Spleen (tissue), 11 donors: ENCODE measurements around the gene CD163L1. TPM values are rescaled to one million over a fixed set of nuclear protein-coding genes. Genes with fewer than 3 reads are reported as not detected.

ENCODE experiments used
- DNase-seq: peaks from one replicate; pipeline ENCODE4 v3.0.0-alpha.2; 2020
- H3K27ac ChIP-seq, 8 donors: fragments of 200-600 bp; sonication (generic) in 7 of 8; 1 replicate in 4 of 8; 2 replicates in 4 of 8; pipeline versions ENCODE4 v1.5.0 to v1.8.0; 2016 to 2021; ENCODE audit warnings: inconsistent platforms in 4 of 8, mild to moderate bottlenecking in 4 of 8, moderate library complexity in 1 of 8
- H3K27me3 ChIP-seq, 7 donors: fragments of 200-600 bp; sonication (generic) in 6 of 7; replicated peaks in 1 of 7; 1 replicate in 4 of 7; 2 replicates in 3 of 7; pipeline versions ENCODE4 v1.5.0 to v1.8.0; 2016 to 2021; ENCODE audit warnings: inconsistent platforms in 3 of 7, mild to moderate bottlenecking in 1 of 7
- H3K36me3 ChIP-seq, 6 donors: fragments of 200-600 bp; sonication (generic) in 5 of 6; 1 replicate in 4 of 6; 2 replicates in 2 of 6; pipeline versions ENCODE4 v1.5.0 to v1.8.0; 2016 to 2021; ENCODE audit warnings: inconsistent platforms in 2 of 6
- H3K4me1 ChIP-seq, 6 donors: fragments of 200-600 bp; sonication (generic) in 5 of 6; 1 replicate in 3 of 6; 2 replicates in 3 of 6; pipeline versions ENCODE4 v1.5.0 to v1.8.0; 2016 to 2021; ENCODE audit warnings: inconsistent platforms in 3 of 6
- H3K4me3 ChIP-seq, 8 donors: fragments of 200-600 bp; sonication (generic) in 7 of 8; 1 replicate in 4 of 8; 2 replicates in 4 of 8; pipeline versions ENCODE4 v1.5.0 to v1.8.0; 2016 to 2021; ENCODE audit warnings: inconsistent platforms in 4 of 8, mild to moderate bottlenecking in 4 of 8, moderate library complexity in 2 of 8
- H3K9me3 ChIP-seq, 8 donors: fragments of 200-600 bp; sonication (generic) in 7 of 8; 1 replicate in 4 of 8; 2 replicates in 4 of 8; pipeline versions ENCODE4 v1.5.0 to v1.8.0; 2016 to 2021; ENCODE audit warnings: inconsistent platforms in 4 of 8
- CTCF ChIP-seq, 11 experiments: fragments of 200-600 bp in 7 of 11; fragments of 450-650 bp in 4 of 11; sonication (generic) in 4 of 11; IDR thresholded peaks in 8 of 11; conservative IDR thresholded peaks in 3 of 11; 1 replicate in 7 of 11; 2 replicates in 4 of 11; pipeline versions ENCODE4 v1.4.0 to v1.8.0; 2016 to 2021; ENCODE audit warnings: antibody characterized with exemption in 11 of 11, inconsistent platforms in 4 of 11, mild to moderate bottlenecking in 1 of 11
- POLR2A ChIP-seq, 3 donors: fragments of 450-650 bp; IDR thresholded peaks; one replicate each; pipeline ENCODE4 v1.5.1; 2017; ENCODE audit warnings: antibody characterized with exemption in 3 of 3, mild to moderate bottlenecking in 1 of 3
- POLR2AphosphoS5 ChIP-seq, 3 donors: sonication (generic); formaldehyde crosslinking; IDR thresholded peaks; one replicate each; pipeline ENCODE4 v1.5.1; 2017; ENCODE audit warnings: antibody characterized with exemption in 3 of 3
- WGBS, 5 donors: extraction: QIAGEN DNeasy Blood & Tissue Kit in 3 of 5; methylation state at CpG; one replicate each; pipeline versions ENCODE4 v1.1.5 to v1.1.7; 2013 to 2018; 5-methylcytosine and 5-hydroxymethylcytosine counted together
- intact Hi-C: fragments of 100-400 bp; cut with DNase I; formaldehyde crosslinking; loops from one replicate; pipeline ENCODE4 v1.15.0; 2023; ENCODE audit warnings: low total_unique reads
- polyA plus RNA-seq, 3 donors: library from polyadenylated mRNA; stranded (reverse); fragments of 200-250 nt; gene quantifications; one replicate each; pipeline ENCODE4 v1.2.1, GENCODE V29; 2013
- total RNA-seq, 7 donors: library from RNA; depleted of rRNA in 3 of 7; stranded (reverse); fragments of >200 nt in 3 of 7; fragmentation: NEBNext Ultra II Directional in 4 of 7; extraction: Animal tissue kit (Norgen Biotek cat#: 25700) in 4 of 7; gene quantifications; one replicate each; pipeline versions ENCODE4 v1.1.0 to v1.2.1, GENCODE V29; 2016 to 2021
- donor health status: healthy with polysubstance abuse.
- donor health status: DM: no; HTN: no; CAD: no; lungs with moderate emphysema.
- donor health status: DM: no; HTN: no; CAD: no.
- donor health status: Bipolar disorder and iron deficiency.
- donor health status: healthy.
- donor health status: DM: no; HTN: no; CAD: no.
- donor health status: DM: yes; HTN: yes; CAD: no.

The CD163L1 gene
- total and polyA plus RNA-seq, 10 donors: 11.7 to 192 (median 79.6) TPM

GRCh38 chr12:7459973-7460372 is 16.0 kb upstream of the CD163L1 start:
- no peak for DNase-seq
- Histone ChIP-seq H3K9me3 (no peaks in the 10 kb centered on the region), H3K4me3 (no peak overlapping the region), H3K27ac (no peak overlapping the region), H3K27me3 (no peaks in the 10 kb centered on the region), H3K36me3 (no peaks in the 10 kb centered on the region), H3K4me1 (no peaks in the 10 kb centered on the region)
- TF ChIP-seq POLR2AphosphoS5 (IDR thresholded peaks at IDR 0.05) (no peak), CTCF (IDR thresholded peaks at IDR 0.05 in 8 of 11, conservative IDR thresholded peaks at IDR 0.05 in 3 of 11) (no peak), POLR2A (IDR thresholded peaks at IDR 0.05) (no peak)
- intact Hi-C loops: loop anchor here (5.0 to 10.0 kb wide), 2 partner anchors 175 to 238 kb away; no protein-coding TSS in a partner anchor
- 75 to 96% (median 92%) methylated on average over 3 of the region's 3 CpGs for WGBS, 5 donors

- peaks cover 0 to 19% (median 14%) of the 10 kb centered on the region in 8 donors for H3K9me3 ChIP-seq
- TF ChIP-seq POLR2A (IDR thresholded peaks at IDR 0.05) (no peak), POLR2AphosphoS5 (IDR thresholded peaks at IDR 0.05) (no peak), CTCF (IDR thresholded peaks at IDR 0.05 in 8 of 11, conservative IDR thresholded peaks at IDR 0.05 in 3 of 11) (no peak)
- H3K4me3 ChIP-seq: no peak overlapping the region
- intact Hi-C loops: no loop called here
- no peak for DNase-seq
- WGBS, 5 donors: 35 to 78% (median 50%) methylated on average over 3 of the region's 3 CpGs
- no peaks in the 10 kb centered on the region for H3K36me3 ChIP-seq
- H3K27me3 ChIP-seq: peaks cover 0 to 3% (median 0%) of the 10 kb centered on the region in 7 donors
- H3K27ac ChIP-seq: no peak overlapping the region
- no peaks in the 10 kb centered on the region for H3K4me1 ChIP-seq
Measured at GRCh38 chr12:7451756-7452155, 7.8 kb upstream of the CD163L1 start.

- TF ChIP-seq CTCF (IDR thresholded peaks at IDR 0.05 in 8 of 11, conservative IDR thresholded peaks at IDR 0.05 in 3 of 11) (no peak), POLR2A (IDR thresholded peaks at IDR 0.05) (no peak), POLR2AphosphoS5 (IDR thresholded peaks at IDR 0.05) (no peak)
- WGBS, 5 donors: 69 to 90% (median 85%) methylated on average over 7 of the region's 7 CpGs
- Histone ChIP-seq H3K27ac (no peak overlapping the region), H3K27me3 (peaks cover 0 to 3% (median 0%) of the 10 kb centered on the region in 7 donors), H3K4me3 (no peak overlapping the region), H3K4me1 (no peaks in the 10 kb centered on the region), H3K36me3 (no peaks in the 10 kb centered on the region), H3K9me3 (peaks cover 0 to 19% (median 14%) of the 10 kb centered on the region in 8 donors)
- intact Hi-C loops: no loop called here
- no peak for DNase-seq
Measured at GRCh38 chr12:7450667-7451066, 6.7 kb upstream of the CD163L1 start.

- DNase-seq: no peak
- 65 to 100% (median 86%) methylated on average over 1 of the region's 1 CpG for WGBS, 5 donors
- TF ChIP-seq POLR2A (IDR thresholded peaks at IDR 0.05) (no peak), POLR2AphosphoS5 (IDR thresholded peaks at IDR 0.05) (no peak), CTCF (IDR thresholded peaks at IDR 0.05 in 8 of 11, conservative IDR thresholded peaks at IDR 0.05 in 3 of 11) (no peak)
- no peak overlapping the region for H3K4me3 ChIP-seq
- H3K4me1 ChIP-seq: no peaks in the 10 kb centered on the region
- peaks cover 0 to 3% (median 0%) of the 10 kb centered on the region in 7 donors for H3K27me3 ChIP-seq
- intact Hi-C loops: no loop called here
- peaks cover 0 to 4% (median under 1%) of the 10 kb centered on the region in 8 donors for H3K9me3 ChIP-seq
- H3K36me3 ChIP-seq: no peaks in the 10 kb centered on the region
- no peak overlapping the region for H3K27ac ChIP-seq
Measured at GRCh38 chr12:7448099-7448498, 4.1 kb upstream of the CD163L1 start.
